Fibroblast of peridontal ligament (primary cell): ENCODE data around the gene DOK5.

ENCODE experiments used
- DNase-seq: peaks from one replicate; pipeline ENCODE4 v3.0.0-alpha.2; 2010; ENCODE audit errors: extremely low read depth

Gene DOK5

GRCh38 chr20:54692168-54692887, 216.9 kb downstream of the DOK5 start:
- no peak for DNase-seq

DNA sequence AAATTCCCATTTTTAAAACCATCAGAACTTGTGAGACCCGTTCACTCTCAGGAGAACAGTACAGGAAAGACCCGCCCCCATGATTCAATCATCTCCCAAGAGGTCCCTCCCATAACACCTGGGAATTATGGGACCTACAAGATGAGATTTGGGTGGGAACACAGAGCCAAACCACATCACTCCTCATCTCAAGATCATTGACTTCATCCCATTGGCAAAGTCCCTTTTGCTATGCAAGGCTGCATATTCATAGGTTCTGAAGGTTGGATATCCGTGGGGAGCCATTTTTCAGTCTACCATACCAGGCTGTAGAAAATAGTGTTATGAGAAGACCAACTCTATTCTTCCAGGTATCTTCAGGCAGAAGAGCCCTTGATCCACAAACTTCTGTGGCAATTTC, 219.1 kb downstream of the DOK5 start:
- DNase-seq: no peak

- no peak for DNase-seq
Observed at GRCh38 chr20:54698373-54698772, 223.0 kb downstream of the DOK5 start.
